Cardiac muscle cell (in vitro differentiated cells and primary cell): ENCODE data around the gene AKT1. TPM values are rescaled to one million over a fixed set of nuclear protein-coding genes. Genes with fewer than 3 reads are reported as not detected.
A peak's percentile ranks its signal among the peaks of the same experiment; 100 is the strongest.

Source experiments
- DNase-seq, 2 donors: peaks; one replicate each; pipeline versions ENCODE4 v3.0.0 to v3.0.0-alpha.2; 2010 to 2017; ENCODE audit warnings: low read depth in 1 of 2, low spot score in 1 of 2
- H3K27ac ChIP-seq: fragments of 200-600 bp; sonication (generic); 2 replicates; pipeline ENCODE4 v1.5.1; 2016
- H3K27me3 ChIP-seq: fragments of 200-600 bp; sonication (generic); 2 replicates; pipeline ENCODE4 v1.6.0; 2016; ENCODE audit warnings: control low read depth
- H3K36me3 ChIP-seq: fragments of 200-600 bp; sonication (generic); 2 replicates; pipeline ENCODE4 v1.5.1; 2016; ENCODE audit warnings: control low read depth
- H3K4me1 ChIP-seq: fragments of 200-600 bp; sonication (generic); 2 replicates; pipeline ENCODE4 v1.8.1; 2017; ENCODE audit warnings: low read depth, mild to moderate bottlenecking, mixed run types
- H3K4me3 ChIP-seq: fragments of 200-600 bp; sonication (generic); 2 replicates; pipeline ENCODE4 v1.5.1; 2016; ENCODE audit warnings: mild to moderate bottlenecking
- H3K9me3 ChIP-seq: fragments of 200-600 bp; sonication (generic); 2 replicates; pipeline ENCODE4 v1.5.1; 2017; ENCODE audit warnings: low read depth, mild to moderate bottlenecking, control low read depth
- CTCF ChIP-seq: IDR thresholded peaks from 2 replicates; pipeline ENCODE4 v1.5.1; 2012; ENCODE audit warnings: low read depth, mild to moderate bottlenecking, low read length
- polyA plus RNA-seq: library from polyadenylated mRNA; unstranded; fragments of >200 nt; fragmentation: Nextera tagmentation; extraction: Ambion mirVana; gene quantifications from 2 replicates; pipeline ENCODE4 v1.2.1, GENCODE V29; 2016
- total RNA-seq: library from RNA; depleted of rRNA; stranded (reverse); fragments of >200 nt; gene quantifications from 2 replicates; pipeline ENCODE4 v1.2.3, GENCODE V29; 2016

The AKT1 gene
- total and polyA plus RNA-seq, 2 experiments from 2014 or later = 173 to 242 TPM

GRCh38 chr14:104794099-104794498 lies 1.4 kb downstream of the AKT1 start:
- peaks cover 29% of the 10 kb centered on the region for H3K4me1 ChIP-seq
- H3K4me3 ChIP-seq = peak overlapping the region; percentile 96
- DNase-seq = peak; percentile 71 to 82
- H3K36me3 ChIP-seq = peaks cover 6% of the 10 kb centered on the region
- no peaks in the 10 kb centered on the region for H3K27me3 ChIP-seq
- TF ChIP-seq CTCF = no peak
- H3K27ac ChIP-seq = peak overlapping the region; percentile 75
- H3K9me3 ChIP-seq = no peaks in the 10 kb centered on the region

GRCh38 chr14:104793703-104793959 lies 1.9 kb downstream of the AKT1 start:
- H3K27ac ChIP-seq = no peak overlapping the region
- H3K9me3 ChIP-seq = no peaks in the 10 kb centered on the region
- H3K4me3 ChIP-seq = no peak overlapping the region
- H3K36me3 ChIP-seq = peaks cover 6% of the 10 kb centered on the region
- peaks cover 29% of the 10 kb centered on the region for H3K4me1 ChIP-seq
- H3K27me3 ChIP-seq = no peaks in the 10 kb centered on the region
- DNase-seq = no peak
- TF ChIP-seq CTCF = no peak

- peaks cover 6% of the 10 kb centered on the region for H3K36me3 ChIP-seq
- H3K9me3 ChIP-seq = no peaks in the 10 kb centered on the region
- H3K4me1 ChIP-seq = peaks cover 29% of the 10 kb centered on the region
- H3K27ac ChIP-seq = no peak overlapping the region
- no peaks in the 10 kb centered on the region for H3K27me3 ChIP-seq
- no peak for DNase-seq
- no peak for TF ChIP-seq CTCF
- H3K4me3 ChIP-seq = no peak overlapping the region
Observed at GRCh38 chr14:104792945-104793702, 2.4 kb downstream of the AKT1 start.

- DNase-seq = no peak
- H3K4me3 ChIP-seq = no peak overlapping the region
- H3K27ac ChIP-seq = no peak overlapping the region
- no peaks in the 10 kb centered on the region for H3K27me3 ChIP-seq
- no peaks in the 10 kb centered on the region for H3K9me3 ChIP-seq
- TF ChIP-seq CTCF = no peak
- H3K4me1 ChIP-seq = peaks cover 24% of the 10 kb centered on the region
- H3K36me3 ChIP-seq = peaks cover 6% of the 10 kb centered on the region
Observed at GRCh38 chr14:104792101-104792884, 3.3 kb downstream of the AKT1 start.

GRCh38 chr14:104791425-104791824 lies 4.1 kb downstream of the AKT1 start:
- TF ChIP-seq CTCF = no peak
- no peak overlapping the region for H3K4me3 ChIP-seq
- H3K27me3 ChIP-seq = no peaks in the 10 kb centered on the region
- H3K36me3 ChIP-seq = peaks cover 6% of the 10 kb centered on the region
- H3K27ac ChIP-seq = no peak overlapping the region
- no peak for DNase-seq
- H3K9me3 ChIP-seq = no peaks in the 10 kb centered on the region
- peaks cover 15% of the 10 kb centered on the region for H3K4me1 ChIP-seq
